Measurements from ENCODE around the gene OR8B4. TPM values are rescaled to one million over a fixed set of nuclear protein-coding genes. Genes with fewer than 3 reads are reported as not detected.

The OR8B4 gene
- total RNA-seq, 1 donor from 2014 or later = not detected

- TF ChIP-seq CTCF (IDR thresholded peaks at IDR 0.05) = no peak
- Histone ChIP-seq H3K36me3 (no peaks in the 10 kb centered on the region), H3K9me3 (no peaks in the 10 kb centered on the region), H3K27ac (no peak overlapping the region), H3K27me3 (no peaks in the 10 kb centered on the region), H3K4me1 (no peaks in the 10 kb centered on the region), H3K4me3 (no peak overlapping the region)
- DNase-seq (ENCODE audit: low spot score in 2 of 2) = no peak
- intact Hi-C loops (cut with DNase I) = no loop called here
Measured at GRCh38 chr11:124440608-124441007, 15.9 kb upstream of the OR8B4 start.

GRCh38 chr11:124434699-124435098 is 10.0 kb upstream of the OR8B4 start:
- Histone ChIP-seq H3K27ac (no peak overlapping the region), H3K4me1 (no peaks in the 10 kb centered on the region), H3K9me3 (peaks cover 0 to under 1% of the 10 kb centered on the region in 2 donors), H3K27me3 (no peaks in the 10 kb centered on the region), H3K36me3 (no peaks in the 10 kb centered on the region), H3K4me3 (no peak overlapping the region)
- intact Hi-C loops (cut with DNase I) = no loop called here
- TF ChIP-seq CTCF (IDR thresholded peaks at IDR 0.05) = no peak
- DNase-seq (ENCODE audit: low spot score in 2 of 2) = no peak

- no peaks in the 10 kb centered on the region for H3K27me3 ChIP-seq
- H3K27ac ChIP-seq = no peak overlapping the region
- H3K9me3 ChIP-seq = peaks cover 0 to 4% of the 10 kb centered on the region in 2 donors
- no peaks in the 10 kb centered on the region for H3K4me1 ChIP-seq
- no peak for TF ChIP-seq CTCF (IDR thresholded peaks at IDR 0.05)
- DNase-seq (ENCODE audit: low spot score in 2 of 2) = no peak
- H3K4me3 ChIP-seq = no peak overlapping the region
- H3K36me3 ChIP-seq = no peaks in the 10 kb centered on the region
- intact Hi-C loops (cut with DNase I) = no loop called here
Measured at GRCh38 chr11:124429599-124429998, 4.9 kb upstream of the OR8B4 start.

- no peaks in the 10 kb centered on the region for H3K4me1 ChIP-seq
- no peak for TF ChIP-seq CTCF (IDR thresholded peaks at IDR 0.05)
- no peaks in the 10 kb centered on the region for H3K36me3 ChIP-seq
- H3K9me3 ChIP-seq = no peaks in the 10 kb centered on the region
- H3K27ac ChIP-seq = no peak overlapping the region
- H3K4me3 ChIP-seq = no peak overlapping the region
- no peak for DNase-seq (ENCODE audit: low spot score in 2 of 2)
- intact Hi-C loops (cut with DNase I) = no loop called here
- H3K27me3 ChIP-seq = no peaks in the 10 kb centered on the region
Measured at GRCh38 chr11:124421043-124421442, 3.6 kb downstream of the OR8B4 start.

GRCh38 chr11:124415356-124415923 is 9.2 kb downstream of the OR8B4 start:
- no peaks in the 10 kb centered on the region for H3K9me3 ChIP-seq
- no peaks in the 10 kb centered on the region for H3K36me3 ChIP-seq
- DNase-seq (ENCODE audit: low spot score in 2 of 2) = no peak
- H3K27me3 ChIP-seq = no peaks in the 10 kb centered on the region
- H3K4me3 ChIP-seq = no peak overlapping the region
- H3K27ac ChIP-seq = no peak overlapping the region
- intact Hi-C loops (cut with DNase I) = loop anchor here (2.0 kb wide), 1 partner anchor 171 kb away; no protein-coding TSS in a partner anchor
- H3K4me1 ChIP-seq = no peaks in the 10 kb centered on the region
- TF ChIP-seq CTCF (IDR thresholded peaks at IDR 0.05) = peak in 2 of 3 experiments; percentile 54 to 60

GRCh38 chr11:124409906-124410305 is 14.8 kb downstream of the OR8B4 start:
- no peaks in the 10 kb centered on the region for H3K9me3 ChIP-seq
- no peaks in the 10 kb centered on the region for H3K36me3 ChIP-seq
- H3K4me1 ChIP-seq = no peaks in the 10 kb centered on the region
- no peak overlapping the region for H3K27ac ChIP-seq
- no peak for DNase-seq (ENCODE audit: low spot score in 2 of 2)
- no peaks in the 10 kb centered on the region for H3K27me3 ChIP-seq
- no peak for TF ChIP-seq CTCF (IDR thresholded peaks at IDR 0.05)
- H3K4me3 ChIP-seq = no peak overlapping the region
- intact Hi-C loops (cut with DNase I) = no loop called here
